Measurements from ENCODE around the gene ZFAND2A. TPM values are rescaled to one million over a fixed set of nuclear protein-coding genes. Genes with fewer than 3 reads are reported as not detected.

ZFAND2A gene
- total RNA-seq, 1 experiment from 2014 or later = 14.5 TPM

GRCh38 chr7:1112625-1113547 is 47.1 kb downstream of the ZFAND2A start:
- TF ChIP-seq CREM (CRISPR knock-in tag; IDR thresholded peaks at IDR 0.05) (no peak), GRHL2 (CRISPR knock-in tag; IDR thresholded peaks at IDR 0.05; ENCODE audit: insufficient replicate concordance, severe bottlenecking) (no peak), ETV6 (CRISPR knock-in tag; IDR thresholded peaks at IDR 0.05) (no peak)
- CTCF ChIA-PET = interaction anchor here (1.2 to 2.8 kb wide), 4 partner anchors 11 to 125 kb away, joined by 3 to 13 read pairs (median 6); no protein-coding TSS in a partner anchor

GRCh38 chr7:1112109-1112508 is 47.9 kb downstream of the ZFAND2A start:
- no peak overlapping the region for H3K27ac Mint-ChIP-seq
- ChIA-PET CTCF (no interaction called here), POLR2A (no interaction called here)
- ATAC-seq = no peak
- H3K36me3 Mint-ChIP-seq = peaks cover 8% of the 10 kb centered on the region; the same call in 1 of the 2 replicates
- TF ChIP-seq JAZF1 (CRISPR knock-in tag; IDR thresholded peaks at IDR 0.05) (no peak), ESRRA (CRISPR knock-in tag; IDR thresholded peaks at IDR 0.05; ENCODE audit: borderline replicate concordance) (no peak), MYBL2 (CRISPR knock-in tag; IDR thresholded peaks at IDR 0.05) (no peak), CBFB (CRISPR knock-in tag; IDR thresholded peaks at IDR 0.05; ENCODE audit: low read depth) (no peak), NFE2L1 (CRISPR knock-in tag; IDR thresholded peaks at IDR 0.05) (no peak), USF1 (CRISPR knock-in tag; IDR thresholded peaks at IDR 0.05) (no peak), NR1H2 (CRISPR knock-in tag; IDR thresholded peaks at IDR 0.05) (no peak), PREB (CRISPR knock-in tag; IDR thresholded peaks at IDR 0.05; ENCODE audit: borderline replicate concordance) (no peak), CTCF (IDR thresholded peaks at IDR 0.05) (no peak), CREB1 (CRISPR knock-in tag; IDR thresholded peaks at IDR 0.05) (no peak), PRDM15 (CRISPR knock-in tag; IDR thresholded peaks at IDR 0.05) (no peak), ZNF263 (CRISPR knock-in tag; IDR thresholded peaks at IDR 0.05; ENCODE audit: low read depth) (no peak), FOXK1 (CRISPR knock-in tag; IDR thresholded peaks at IDR 0.05) (no peak)
- no peaks in the 10 kb centered on the region for H3K4me1 Mint-ChIP-seq
- no peak overlapping the region for H3K4me3 Mint-ChIP-seq
- no peaks in the 10 kb centered on the region; the same call in 1 of the 2 replicates for H3K9me3 Mint-ChIP-seq
- H3K27me3 Mint-ChIP-seq (ENCODE audit: low read depth) = no peaks in the 10 kb centered on the region
- no peak for DNase-seq (ENCODE audit: low spot score)

More at GRCh38 chr7:1112625-1113547, 47.1 kb downstream of the ZFAND2A start:
- no peak for DNase-seq (ENCODE audit: low spot score)
- no peaks in the 10 kb centered on the region for H3K4me1 Mint-ChIP-seq
- POLR2A ChIA-PET = no interaction called here
- no peak for ATAC-seq
- H3K36me3 Mint-ChIP-seq = peaks cover 16% of the 10 kb centered on the region
- no peak overlapping the region for H3K4me3 Mint-ChIP-seq
- H3K27ac Mint-ChIP-seq = no peak overlapping the region
- H3K27me3 Mint-ChIP-seq (ENCODE audit: low read depth) = no peaks in the 10 kb centered on the region
- peaks cover 8% of the 10 kb centered on the region for H3K9me3 Mint-ChIP-seq

Measured in WTC11 (cell line).